ENCODE measurements around the gene GNL1. TPM values are rescaled to one million over a fixed set of nuclear protein-coding genes. Genes with fewer than 3 reads are reported as not detected.

GNL1 gene
- polyA plus RNA-seq, 3 donors from 2014 or later, result 32.6 to 38.6 (median 35.0) TPM

- Mint-ChIP-seq H3K9me3 (no peaks in the 10 kb centered on the region), H3K27me3 (ENCODE audit: low read depth in 3 of 3) (peaks cover 0 to 6% (median 1%) of the 10 kb centered on the region in 3 donors), H3K27ac (peak overlapping the region in 3 of 6 donors; percentile 12 to 72 (median 55)), H3K36me3 (peaks cover 10 to 61% (median 31%) of the 10 kb centered on the region in 3 donors), H3K4me3 (no peak overlapping the region), H3K4me1 (peaks cover 0 to 13% of the 10 kb centered on the region in 2 donors)
- no peak for DNase-seq
These were observed 33.6 kb upstream of the GNL1 start for GRCh38 chr6:30589754-30590358.

GRCh38 chr6:30583921-30584320 lies 27.6 kb upstream of the GNL1 start:
- Mint-ChIP-seq H3K27me3 (ENCODE audit: low read depth in 3 of 3) (peaks cover 0 to 8% (median 5%) of the 10 kb centered on the region in 3 donors), H3K36me3 (peaks cover 20 to 72% (median 33%) of the 10 kb centered on the region in 3 donors), H3K4me3 (no peak overlapping the region), H3K9me3 (no peaks in the 10 kb centered on the region), H3K4me1 (no peaks in the 10 kb centered on the region), H3K27ac (peak overlapping the region in 3 of 6 donors; percentile 17 to 48 (median 40))
- DNase-seq, result no peak

GRCh38 chr6:30578051-30578450 lies 21.8 kb upstream of the GNL1 start:
- DNase-seq, result no peak
- peak overlapping the region in 1 of 6 donors; percentile 42 for H3K27ac Mint-ChIP-seq
- H3K9me3 Mint-ChIP-seq, result no peaks in the 10 kb centered on the region
- H3K27me3 Mint-ChIP-seq (ENCODE audit: low read depth in 3 of 3), result peaks cover 0 to 9% (median 2%) of the 10 kb centered on the region in 3 donors
- H3K36me3 Mint-ChIP-seq, result peaks cover 38 to 54% (median 41%) of the 10 kb centered on the region in 3 donors
- peaks cover 26 to 31% of the 10 kb centered on the region in 2 donors for H3K4me1 Mint-ChIP-seq
- no peak overlapping the region for H3K4me3 Mint-ChIP-seq

GRCh38 chr6:30573113-30573512 lies 16.8 kb upstream of the GNL1 start:
- Mint-ChIP-seq H3K9me3 (no peaks in the 10 kb centered on the region), H3K27me3 (ENCODE audit: low read depth in 3 of 3) (peaks cover 8 to 14% (median 12%) of the 10 kb centered on the region in 3 donors), H3K4me3 (peak overlapping the region; percentile 2 to 31 (median 13)), H3K4me1 (peaks cover 61 to 69% of the 10 kb centered on the region in 2 donors), H3K36me3 (peaks cover 13 to 20% (median 20%) of the 10 kb centered on the region in 3 donors), H3K27ac (peak overlapping the region; percentile 15 to 100 (median 100))
- no peak for DNase-seq

- Mint-ChIP-seq H3K9me3 (no peaks in the 10 kb centered on the region), H3K27ac (peak overlapping the region; percentile 99 to 100 (median 100)), H3K36me3 (peaks cover 3 to 11% (median 10%) of the 10 kb centered on the region in 3 donors), H3K4me3 (peak overlapping the region; percentile 96 to 100 (median 99)), H3K4me1 (peaks cover 59 to 66% of the 10 kb centered on the region in 2 donors), H3K27me3 (ENCODE audit: low read depth in 3 of 3) (peaks cover 8 to 14% (median 12%) of the 10 kb centered on the region in 3 donors)
- no peak for DNase-seq
These were observed 15.9 kb upstream of the GNL1 start for GRCh38 chr6:30572148-30572547.

GRCh38 chr6:30571762-30572082 lies 15.4 kb upstream of the GNL1 start:
- Mint-ChIP-seq H3K27me3 (ENCODE audit: low read depth in 3 of 3) (peaks cover 8 to 13% (median 12%) of the 10 kb centered on the region in 3 donors), H3K27ac (peak overlapping the region; percentile 99 to 100 (median 100)), H3K4me3 (peak overlapping the region; percentile 96 to 100 (median 99)), H3K36me3 (peaks cover 0 to 6% (median 6%) of the 10 kb centered on the region in 3 donors), H3K4me1 (peaks cover 55 to 62% of the 10 kb centered on the region in 2 donors), H3K9me3 (no peaks in the 10 kb centered on the region)
- DNase-seq, result no peak

- Mint-ChIP-seq H3K27me3 (ENCODE audit: low read depth in 3 of 3) (peaks cover 10 to 12% (median 11%) of the 10 kb centered on the region in 3 donors), H3K4me1 (peaks cover 51 to 57% of the 10 kb centered on the region in 2 donors), H3K4me3 (peak within 1 kb of the TSS; percentile 96 to 100 (median 99)), H3K27ac (peak within 1 kb of the TSS; percentile 99 to 100 (median 100)), H3K36me3 (peaks cover 0 to 3% (median 3%) of the 10 kb centered on the region in 3 donors), H3K9me3 (no peaks in the 10 kb centered on the region)
- DNase-seq, result peak; percentile 99 to 100 (median 100)
These were observed 14.9 kb upstream of the GNL1 start, which contains the start of gene ABCF1 for GRCh38 chr6:30571075-30571761. Gene ABCF1, plus strand, starts transcription at chr6:30571442. Its CDS starts 46 bp downstream, at chr6:30571488.

GRCh38 chr6:30570740-30571074 lies 14.4 kb upstream of the GNL1 start:
- H3K27me3 Mint-ChIP-seq (ENCODE audit: low read depth in 3 of 3), result peaks cover 10 to 12% (median 11%) of the 10 kb centered on the region in 3 donors
- peaks cover 0 to 3% (median 3%) of the 10 kb centered on the region in 3 donors for H3K36me3 Mint-ChIP-seq
- H3K9me3 Mint-ChIP-seq, result no peaks in the 10 kb centered on the region
- H3K4me1 Mint-ChIP-seq, result peaks cover 51 to 56% of the 10 kb centered on the region in 2 donors
- H3K4me3 Mint-ChIP-seq, result peak overlapping the region; percentile 96 to 100 (median 99)
- no peak for DNase-seq
- peak overlapping the region; percentile 99 to 100 (median 100) for H3K27ac Mint-ChIP-seq

- Mint-ChIP-seq H3K4me1 (peaks cover 51 to 56% of the 10 kb centered on the region in 2 donors), H3K4me3 (peak overlapping the region; percentile 96 to 100 (median 99)), H3K36me3 (peaks cover 0 to 3% (median 3%) of the 10 kb centered on the region in 3 donors), H3K27ac (peak overlapping the region; percentile 99 to 100 (median 100)), H3K9me3 (no peaks in the 10 kb centered on the region), H3K27me3 (ENCODE audit: low read depth in 3 of 3) (peaks cover 10 to 12% (median 11%) of the 10 kb centered on the region in 3 donors)
- no peak for DNase-seq
These were observed 14.0 kb upstream of the GNL1 start for GRCh38 chr6:30570263-30570662.

GRCh38 chr6:30568245-30568644 lies 12.0 kb upstream of the GNL1 start:
- peak in 1 of 3 donors; percentile 70 for DNase-seq
- Mint-ChIP-seq H3K27ac (peak overlapping the region in 3 of 6 donors; percentile 39 to 86 (median 62)), H3K9me3 (no peaks in the 10 kb centered on the region), H3K4me1 (peaks cover 37 to 40% of the 10 kb centered on the region in 2 donors), H3K4me3 (peak overlapping the region in 1 of 5 donors; percentile 69), H3K36me3 (peaks cover under 1 to 3% (median 3%) of the 10 kb centered on the region in 3 donors), H3K27me3 (ENCODE audit: low read depth in 3 of 3) (peaks cover 10 to 12% (median 11%) of the 10 kb centered on the region in 3 donors)

- Mint-ChIP-seq H3K9me3 (no peaks in the 10 kb centered on the region), H3K36me3 (peaks cover 0 to 13% (median 6%) of the 10 kb centered on the region in 3 donors), H3K4me1 (peaks cover 13 to 15% of the 10 kb centered on the region in 2 donors), H3K27me3 (ENCODE audit: low read depth in 3 of 3) (peaks cover 0 to 3% (median 2%) of the 10 kb centered on the region in 3 donors), H3K4me3 (no peak overlapping the region), H3K27ac (peak overlapping the region in 2 of 6 donors; percentile 45 to 46)
- DNase-seq, result no peak
These were observed 9.5 kb upstream of the GNL1 start for GRCh38 chr6:30565772-30566171.

- DNase-seq, result no peak
- H3K27me3 Mint-ChIP-seq (ENCODE audit: low read depth in 3 of 3), result peaks cover 0 to 2% (median 0%) of the 10 kb centered on the region in 3 donors
- peaks cover 0 to 15% (median 6%) of the 10 kb centered on the region in 3 donors for H3K36me3 Mint-ChIP-seq
- H3K4me3 Mint-ChIP-seq, result no peak overlapping the region
- peaks cover 2 to 8% of the 10 kb centered on the region in 2 donors for H3K4me1 Mint-ChIP-seq
- H3K9me3 Mint-ChIP-seq, result no peaks in the 10 kb centered on the region
- peak overlapping the region in 3 of 6 donors; percentile 34 to 58 (median 34) for H3K27ac Mint-ChIP-seq
These were observed 7.8 kb upstream of the GNL1 start for GRCh38 chr6:30564114-30564513.

- H3K27me3 Mint-ChIP-seq (ENCODE audit: low read depth in 3 of 3), result peaks cover 0 to 4% (median 0%) of the 10 kb centered on the region in 3 donors
- peaks cover 0 to 15% (median 6%) of the 10 kb centered on the region in 3 donors for H3K36me3 Mint-ChIP-seq
- H3K27ac Mint-ChIP-seq, result peak overlapping the region in 3 of 6 donors; percentile 18 to 69 (median 40)
- H3K9me3 Mint-ChIP-seq, result no peaks in the 10 kb centered on the region
- peaks cover 10 to 17% of the 10 kb centered on the region in 2 donors for H3K4me1 Mint-ChIP-seq
- DNase-seq, result no peak
- H3K4me3 Mint-ChIP-seq, result no peak overlapping the region
These were observed 6.5 kb upstream of the GNL1 start for GRCh38 chr6:30562470-30563425.

Data from immature natural killer cell (primary cell).